T-helper 2 cell treated with Interferon-gamma antibody and Interleukin-4, amounts not matched to agents 100 ng/mL and 5 ng/mL, for 36 hours (primary cell): ENCODE data around the gene MYO5B. TPM values are rescaled to one million over a fixed set of nuclear protein-coding genes. Genes with fewer than 3 reads are reported as not detected.
"Not testable (repeated sequence)": the region's sequence is repeated elsewhere in the genome, so short reads cannot be mapped to it uniquely, and the experiment has no call there.

Experiments used
- intact Hi-C: fragments of 100-400 bp; cut with micrococcal nuclease; formaldehyde crosslinking; loops from one replicate; pipeline ENCODE4 v1.15.1; 2023
- total RNA-seq: library from RNA; stranded (reverse); gene quantifications from 2 replicates; pipeline ENCODE4 v1.2.3, GENCODE V29; 2022

Gene MYO5B
- total RNA-seq, result 0.02 TPM in 1 of 2 replicates, not detected in the other

DNA sequence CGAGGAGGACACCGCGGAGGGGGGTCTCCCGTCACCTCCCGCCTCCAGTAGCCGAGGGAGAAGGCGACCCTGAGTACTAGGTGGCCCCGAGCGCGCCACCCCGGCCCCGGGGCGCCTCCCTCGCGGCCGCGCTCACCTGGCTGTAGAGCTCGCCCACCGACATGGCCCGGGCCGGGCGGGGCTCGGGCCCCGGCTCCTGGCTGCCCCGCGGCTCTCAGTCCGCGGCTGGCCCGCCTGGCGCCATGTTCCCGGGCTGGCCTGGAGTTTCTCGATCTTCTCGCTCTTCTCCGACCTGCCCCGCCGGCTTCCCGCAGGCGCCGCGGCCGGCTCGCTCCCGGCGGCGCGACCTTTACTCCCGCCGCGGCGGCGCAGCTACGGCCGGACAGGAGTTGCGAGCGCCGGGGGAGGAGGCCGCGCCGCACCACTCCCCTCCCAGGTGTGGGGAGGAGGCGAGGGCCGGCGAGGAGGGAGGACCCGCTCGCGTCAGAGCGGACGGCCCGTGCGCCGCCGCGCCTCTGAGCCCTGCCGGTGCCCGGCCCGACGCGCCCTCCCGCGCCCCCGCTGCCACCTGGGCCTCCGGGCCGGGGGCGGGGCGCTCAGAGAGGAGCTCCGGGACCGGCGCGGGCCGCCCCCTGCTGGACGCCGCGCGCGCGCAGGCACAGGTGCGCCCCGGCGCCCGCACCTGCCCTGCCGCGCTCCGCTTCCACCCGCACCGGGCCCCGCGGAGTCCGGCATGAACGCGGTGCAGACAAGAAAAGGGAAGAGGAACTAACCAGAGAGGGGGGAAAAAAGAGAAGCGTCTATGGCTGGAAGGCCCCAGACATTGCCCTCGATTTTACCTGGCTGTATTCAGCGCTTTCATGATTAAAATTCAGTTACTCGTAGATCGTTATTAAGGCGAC is at the start of gene MYO5B:
MYO5B (minus strand) TSS at position 517 of the 902 bp plus-strand sequence; CDS start at position 163, 354 bp downstream.
- intact Hi-C loops, result no loop called here

DNA sequence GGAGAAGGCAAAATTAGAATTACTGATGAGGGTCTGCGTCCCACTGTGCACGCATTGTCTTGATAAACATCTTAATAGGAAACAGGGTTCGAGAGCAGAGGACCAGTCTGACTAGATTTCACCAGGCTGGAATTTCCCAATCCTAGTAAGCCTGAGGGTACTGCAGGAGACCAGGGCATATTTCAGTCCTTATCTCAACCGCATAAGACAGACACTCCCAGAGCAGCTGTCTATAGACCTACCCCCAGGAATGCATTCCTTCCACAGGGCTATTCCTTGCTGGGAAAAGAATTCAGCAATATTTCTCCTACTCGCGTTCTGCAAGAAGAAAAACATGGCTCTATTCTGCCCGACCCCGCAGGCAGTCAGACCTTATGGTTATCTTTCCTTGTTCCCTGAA is 46.8 kb upstream of the MYO5B start:
- intact Hi-C loops, result not testable (repeated sequence)

DNA sequence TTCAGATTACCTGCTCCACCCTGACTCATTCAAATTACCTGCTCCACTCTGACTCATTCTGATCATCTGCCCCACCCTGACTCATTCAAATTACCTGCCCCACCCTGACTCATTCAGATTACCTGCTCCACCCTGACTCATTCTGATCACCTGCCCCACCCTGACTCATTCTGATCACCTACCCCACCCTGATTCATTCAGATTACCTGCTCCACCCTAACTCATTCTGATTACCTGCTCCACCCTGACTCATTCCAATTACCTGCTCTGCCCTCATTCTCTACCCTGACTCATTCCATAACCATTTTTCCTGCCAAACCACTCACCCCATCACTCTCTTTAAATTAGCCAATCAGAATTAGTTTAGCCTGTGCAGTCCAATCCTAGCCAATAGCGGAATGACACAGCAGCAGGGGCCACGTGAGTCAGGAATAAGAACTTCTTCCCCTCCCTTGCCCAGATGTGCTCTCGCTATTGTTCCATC is 45.2 kb upstream of the MYO5B start:
- intact Hi-C loops, result no loop called here

GRCh38 chr18:50232419-50232818 is 37.5 kb upstream of the MYO5B start:
- intact Hi-C loops, result no loop called here

GRCh38 chr18:50231621-50232020 is 36.7 kb upstream of the MYO5B start:
- intact Hi-C loops, result no loop called here

DNA sequence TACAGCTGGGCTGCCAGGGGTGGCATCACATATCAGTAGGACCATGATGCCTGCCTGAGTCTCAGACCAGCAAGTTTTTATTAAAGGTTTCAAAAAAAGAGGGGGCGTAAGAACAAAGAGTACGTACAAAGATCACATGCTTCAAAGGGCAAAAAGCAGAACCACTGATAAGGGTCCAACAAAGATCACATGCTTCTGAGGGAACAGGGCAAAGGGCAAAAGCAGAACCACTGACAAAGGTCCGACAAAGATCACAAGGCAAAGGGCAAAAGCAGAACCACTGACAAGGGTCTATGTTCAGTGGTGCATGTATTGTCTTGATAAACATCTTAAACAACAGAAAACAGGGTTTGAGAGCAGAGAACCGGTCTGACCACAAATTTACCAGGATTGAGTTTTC is 25.3 kb upstream of the MYO5B start:
- intact Hi-C loops, result not testable (repeated sequence)

DNA sequence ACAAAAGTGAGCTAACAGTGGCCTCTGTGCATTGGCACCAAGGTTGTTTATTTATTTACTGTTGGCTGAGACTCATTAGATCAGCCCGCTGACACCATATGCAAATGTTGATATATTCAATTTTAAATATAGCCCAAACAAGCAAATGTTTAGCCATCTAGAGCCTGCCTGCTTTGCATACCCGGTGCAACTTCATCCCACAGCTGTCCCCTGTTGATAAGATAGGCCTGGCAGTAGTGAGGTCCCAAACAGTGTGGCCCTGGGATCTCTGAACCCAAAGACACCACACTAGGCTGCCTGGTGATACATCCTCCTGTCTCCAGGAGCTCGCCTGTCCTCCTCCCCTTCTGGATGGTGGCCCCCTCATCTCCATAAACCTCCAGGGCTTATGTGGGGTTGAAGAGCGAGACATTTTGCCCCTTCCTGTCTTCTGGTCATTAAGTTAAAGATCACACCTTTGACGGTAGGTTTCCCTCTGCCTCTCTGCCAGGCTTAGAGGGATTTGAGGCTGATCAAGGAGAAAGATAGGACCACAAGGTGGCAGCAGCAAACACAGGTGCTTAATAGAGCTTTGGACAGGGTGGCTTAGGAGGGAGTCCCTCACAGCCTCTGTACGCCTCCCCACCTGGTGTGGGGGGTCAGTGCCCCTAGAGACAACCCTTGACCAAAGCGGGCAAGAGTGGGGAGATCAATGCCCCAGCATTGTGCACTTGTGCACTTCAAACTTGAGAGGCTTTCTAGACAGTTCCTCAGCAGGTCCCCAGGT is 23.7 kb upstream of the MYO5B start:
- intact Hi-C loops, result loop anchor here (1.0 kb wide), 2 partner anchors 50 to 139 kb away; no protein-coding TSS in a partner anchor

DNA sequence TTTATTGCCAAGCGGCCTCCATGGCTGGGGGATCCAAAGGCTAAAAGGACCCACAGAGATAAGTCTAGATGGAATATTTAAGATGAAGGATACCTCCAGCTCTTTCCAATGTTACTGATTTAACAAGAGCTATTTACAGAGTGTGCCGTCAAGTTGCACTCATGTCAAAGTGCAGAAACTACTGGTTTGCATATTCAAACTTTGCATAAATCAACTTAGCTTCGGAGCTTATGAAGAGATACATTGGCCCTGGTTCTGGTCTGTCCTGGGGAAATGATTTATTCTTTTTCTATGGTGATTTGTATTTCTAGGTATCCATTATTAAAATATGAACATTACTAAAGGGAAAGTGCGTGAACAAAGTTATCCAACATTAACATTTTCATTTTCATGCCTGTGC is 14.4 kb upstream of the MYO5B start:
- intact Hi-C loops, result no loop called here

DNA sequence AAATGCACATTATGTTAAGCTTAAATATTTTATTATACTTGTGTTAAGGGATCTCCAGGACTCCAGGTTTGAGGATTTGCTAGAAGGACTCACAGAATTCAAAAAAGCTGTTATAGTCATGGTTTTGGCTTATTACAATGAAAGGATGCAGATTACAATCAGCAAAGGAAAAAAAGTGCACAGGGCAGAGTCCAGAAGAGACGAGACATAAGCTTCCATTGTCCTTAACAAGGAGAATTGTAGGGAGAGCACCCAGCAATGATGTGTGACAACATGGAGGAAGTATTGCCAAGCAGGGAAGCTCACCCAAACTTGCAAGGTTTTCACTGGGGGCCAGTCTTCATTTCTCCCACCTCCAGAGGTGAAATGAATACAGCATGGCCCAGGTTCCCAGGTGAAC is 12.8 kb upstream of the MYO5B start:
- intact Hi-C loops, result no loop called here

DNA sequence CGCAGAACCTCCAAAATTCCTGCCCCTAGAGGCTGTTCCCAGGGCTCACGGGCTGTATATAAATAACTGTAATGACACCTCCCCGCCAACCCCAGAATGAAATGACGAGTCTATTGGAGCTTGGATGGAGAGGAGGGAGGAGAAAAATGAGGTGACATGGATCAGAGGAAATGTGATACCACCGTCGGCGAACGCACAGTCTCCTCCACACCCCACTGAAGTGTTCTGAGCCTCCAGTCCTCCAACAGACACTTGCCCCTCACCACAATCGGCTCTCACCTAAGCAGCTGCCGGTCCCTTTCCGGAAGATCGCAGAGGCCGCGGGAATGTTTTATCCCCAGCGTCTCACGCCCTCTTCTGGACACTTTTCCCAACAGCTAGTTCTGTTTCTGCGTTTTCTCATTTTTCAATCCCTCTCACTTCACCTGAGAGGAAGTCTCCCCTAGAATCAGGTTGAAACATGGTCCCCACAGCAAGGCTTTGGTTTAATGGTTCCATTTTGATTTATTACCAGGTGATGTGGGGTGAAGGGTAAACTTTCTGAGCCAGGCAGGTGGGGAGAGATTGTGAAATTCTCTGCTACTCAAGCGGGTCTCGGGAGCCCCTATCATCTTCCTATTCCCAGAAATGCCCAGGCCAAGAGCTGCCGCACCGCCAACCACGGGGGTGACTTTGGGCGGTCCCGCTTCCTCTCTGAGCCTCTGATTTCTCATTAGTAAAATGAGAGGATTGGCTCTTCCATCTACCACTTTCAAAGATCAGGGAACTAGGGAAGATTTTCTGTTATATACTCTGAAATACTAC is 9.1 kb upstream of the MYO5B start:
- intact Hi-C loops, result loop anchor here (5.0 kb wide), 1 partner anchor 153 kb away; no protein-coding TSS in a partner anchor

DNA sequence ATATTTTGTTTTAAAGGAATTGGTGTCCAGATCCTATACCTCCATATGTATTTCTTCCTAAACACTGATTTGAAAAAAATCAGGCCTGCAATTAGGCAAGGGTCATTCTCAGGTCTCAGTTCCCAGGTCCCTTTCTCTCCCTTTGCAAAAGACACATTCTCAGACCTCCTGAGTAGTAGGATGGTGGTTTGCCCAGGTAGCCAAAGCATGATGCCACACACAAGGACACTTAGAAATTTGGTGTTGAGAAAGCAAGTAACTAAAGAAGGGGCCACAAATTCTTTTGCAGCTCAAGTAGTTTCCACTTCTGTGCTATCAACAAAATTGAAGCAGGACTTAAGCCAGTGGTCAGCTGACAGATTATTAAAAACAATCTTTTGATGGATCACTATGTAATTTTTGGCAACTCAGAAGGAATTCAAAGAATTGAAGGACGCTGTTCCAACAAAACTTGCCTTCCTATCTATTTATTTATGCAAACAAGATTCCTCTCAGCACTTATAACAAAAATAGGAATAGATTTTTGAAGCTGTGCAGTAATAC is 6.6 kb upstream of the MYO5B start:
- intact Hi-C loops, result loop anchor here (5.0 kb wide), 1 partner anchor 156 kb away; no protein-coding TSS in a partner anchor

GRCh38 chr18:50199921-50200320 is 5.0 kb upstream of the MYO5B start:
- intact Hi-C loops, result loop anchor here (5.0 kb wide), 1 partner anchor 157 kb away; no protein-coding TSS in a partner anchor

- intact Hi-C loops, result no loop called here
These were observed 4.5 kb upstream of the MYO5B start for GRCh38 chr18:50199346-50199855.

- intact Hi-C loops, result no loop called here
These were observed 1.3 kb upstream of the MYO5B start for GRCh38 chr18:50196261-50196660.

- intact Hi-C loops, result no loop called here
These were observed 742 bp upstream of the MYO5B start for GRCh38 chr18:50195689-50196088.

- intact Hi-C loops, result no loop called here
These were observed 934 bp downstream of the MYO5B start for GRCh38 chr18:50193796-50194630.

DNA sequence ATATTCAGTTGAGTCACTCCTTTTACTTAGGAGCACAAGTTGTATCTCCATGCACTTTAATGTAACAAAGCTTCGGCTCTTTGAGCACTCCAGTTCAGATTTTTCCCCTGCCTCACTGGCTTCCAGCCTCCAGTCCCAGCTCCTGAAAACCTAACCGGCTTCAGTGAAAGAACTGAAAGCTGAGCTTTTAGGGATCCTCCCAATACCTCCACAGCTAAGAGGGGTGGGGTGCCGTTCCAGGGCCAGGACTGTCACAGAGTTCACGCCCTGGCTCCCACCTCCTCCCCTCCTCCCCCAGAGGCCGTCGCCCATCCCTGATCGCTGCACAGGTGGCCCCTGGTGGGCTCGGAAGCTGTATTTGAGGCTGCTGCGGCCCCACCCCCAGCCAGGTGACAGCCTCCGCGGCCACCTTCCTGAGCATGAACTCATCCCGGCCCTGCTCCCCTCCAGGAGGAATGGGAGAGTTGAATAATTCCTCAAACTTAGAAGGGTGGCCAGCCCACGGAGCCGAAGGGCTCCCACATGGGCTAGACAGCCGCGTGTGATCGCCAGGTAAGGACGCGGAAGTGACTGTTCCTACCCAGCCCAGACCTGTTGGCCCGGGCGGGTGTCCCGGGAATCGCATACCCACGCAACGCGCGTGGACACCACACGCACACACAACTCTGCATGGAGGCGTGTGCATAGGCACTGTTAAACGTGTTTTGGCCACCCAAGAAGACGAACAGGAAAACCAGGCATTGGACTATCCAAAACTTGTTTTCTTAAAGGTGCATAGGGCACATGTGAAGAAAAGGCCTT is 1.8 kb downstream of the MYO5B start:
- intact Hi-C loops, result no loop called here

GRCh38 chr18:50190926-50191325 is 4.0 kb downstream of the MYO5B start:
- intact Hi-C loops, result no loop called here

DNA sequence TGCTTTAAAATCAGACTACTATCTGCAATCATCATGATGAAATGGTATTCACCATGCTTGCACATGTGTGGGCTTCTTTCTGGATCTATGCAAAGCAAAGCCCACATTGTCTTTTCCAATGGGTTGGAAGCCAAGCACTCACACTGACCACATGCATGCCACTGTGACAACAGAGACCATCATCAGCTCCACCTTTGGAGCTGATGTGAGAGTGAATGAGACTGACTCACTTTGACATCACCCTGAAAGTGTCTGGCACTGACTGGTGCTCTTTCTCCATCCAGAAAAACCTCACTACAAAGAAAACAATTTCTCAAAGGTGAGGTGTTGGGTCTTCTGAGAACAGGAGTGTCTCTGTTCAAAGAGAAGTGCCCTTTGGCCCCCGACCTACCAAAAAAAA is 4.7 kb downstream of the MYO5B start:
- intact Hi-C loops, result no loop called here
